HG03521 (cell line): ENCODE data around the gene CEP83.

Experiments
- ATAC-seq: cut with Tn5 transposase; IDR thresholded peaks from one replicate; pipeline ENCODE4 v1.9.1; 2021; ENCODE audit warnings: mild to moderate bottlenecking, moderate library complexity; ENCODE audit not compliant: unreplicated experiment

The CEP83 gene

DNA sequence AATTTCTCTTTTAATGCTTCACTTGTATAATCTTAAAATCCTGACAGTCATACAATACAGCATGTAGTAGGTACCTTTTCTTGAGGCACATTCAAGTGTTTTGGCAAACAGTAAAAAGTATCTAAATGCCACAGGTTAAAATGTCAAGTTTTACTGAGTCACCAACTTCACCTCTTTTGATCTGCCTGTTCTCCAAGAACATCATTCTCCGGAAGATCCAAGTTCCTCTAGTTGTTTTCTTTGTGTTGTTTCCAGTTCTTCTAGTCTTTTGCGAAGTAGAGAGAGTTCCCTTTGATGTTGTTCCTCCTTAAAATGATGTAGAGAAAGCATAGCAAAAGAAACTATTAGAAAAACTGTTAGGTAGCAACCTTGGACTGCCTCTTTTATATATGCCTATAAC is 151.1 kb downstream of the CEP83 start:
- ATAC-seq, result no peak

GRCh38 chr12:94305130-94305957 is 154.3 kb downstream of the CEP83 start:
- peak; percentile 41 for ATAC-seq

DNA sequence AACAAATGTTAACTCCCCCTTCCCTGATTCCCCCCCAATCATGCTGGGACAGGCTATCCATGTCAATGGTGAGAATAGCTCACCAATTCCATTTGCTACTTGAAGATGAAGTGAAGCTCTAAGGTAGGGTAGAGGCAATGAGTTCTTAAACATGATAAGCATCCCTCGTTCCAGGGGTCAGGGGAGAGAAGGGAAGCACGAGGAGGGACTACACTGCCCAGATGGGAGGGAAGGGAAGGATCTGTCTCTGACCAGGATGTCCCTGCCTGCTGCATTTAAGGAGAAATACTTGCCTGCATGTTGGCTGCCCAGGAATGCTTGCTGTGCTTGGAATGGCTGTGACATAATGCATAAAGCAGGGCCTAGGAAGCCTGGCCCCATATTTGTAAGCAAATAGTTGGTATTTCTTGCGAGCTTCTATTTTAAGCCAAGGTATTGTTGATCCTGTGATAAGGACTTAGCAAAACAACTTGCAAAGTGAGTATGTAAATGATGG is 155.1 kb downstream of the CEP83 start:
- no peak for ATAC-seq

GRCh38 chr12:94304012-94304411 is 155.7 kb downstream of the CEP83 start:
- ATAC-seq, result no peak

GRCh38 chr12:94299846-94300245 is 159.8 kb downstream of the CEP83 start:
- ATAC-seq, result no peak

GRCh38 chr12:94297876-94298505 is 161.7 kb downstream of the CEP83 start:
- ATAC-seq, result no peak

- no peak for ATAC-seq
Observed at GRCh38 chr12:94297096-94297699, 162.5 kb downstream of the CEP83 start.

GRCh38 chr12:94290353-94290752 is 169.3 kb downstream of the CEP83 start:
- ATAC-seq, result no peak

DNA sequence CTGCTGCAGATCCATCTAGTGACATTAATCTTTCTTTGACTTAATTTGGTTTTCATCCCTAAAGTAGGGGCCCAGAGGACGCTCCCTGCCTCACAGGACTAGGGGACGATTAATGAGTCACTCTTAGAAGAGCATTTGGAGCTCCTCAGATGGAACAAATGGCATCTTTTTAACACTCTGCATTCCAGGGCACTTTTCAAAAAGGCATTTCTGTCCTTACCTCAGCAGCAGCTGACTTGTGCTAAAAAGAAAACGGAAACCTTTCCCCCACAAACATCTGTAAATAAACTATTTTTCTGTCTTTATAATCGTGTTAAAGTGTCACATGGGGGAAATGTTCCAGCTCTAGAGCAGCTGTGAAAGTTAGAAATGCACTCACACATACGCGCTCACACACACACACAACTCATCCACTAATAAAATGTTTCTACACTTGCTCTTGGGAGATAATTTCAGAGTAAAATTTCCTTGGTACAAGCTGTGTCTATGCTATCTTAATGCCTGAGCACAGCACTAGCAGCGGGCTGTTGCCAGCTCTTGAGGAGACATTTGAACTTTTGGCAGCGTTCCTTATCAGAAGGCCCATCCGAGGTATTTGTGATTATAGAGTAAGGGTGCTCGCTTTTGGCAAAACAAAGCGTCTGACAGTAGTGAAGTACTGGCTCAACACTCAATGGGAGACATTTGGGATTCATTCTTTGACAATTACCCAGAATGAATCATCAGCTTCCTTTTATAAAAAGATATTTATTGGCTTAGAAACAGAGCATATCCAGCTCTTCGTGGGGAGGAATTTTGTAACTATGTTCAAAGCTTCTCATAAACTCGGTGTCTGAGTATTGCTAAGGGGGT is 170.0 kb downstream of the CEP83 start:
- ATAC-seq, result no peak

GRCh38 chr12:94287245-94287628 is 172.4 kb downstream of the CEP83 start:
- no peak for ATAC-seq

GRCh38 chr12:94286583-94287244 is 173.0 kb downstream of the CEP83 start:
- ATAC-seq, result no peak

- ATAC-seq, result no peak
Observed at GRCh38 chr12:94285943-94286582, 173.6 kb downstream of the CEP83 start.

DNA sequence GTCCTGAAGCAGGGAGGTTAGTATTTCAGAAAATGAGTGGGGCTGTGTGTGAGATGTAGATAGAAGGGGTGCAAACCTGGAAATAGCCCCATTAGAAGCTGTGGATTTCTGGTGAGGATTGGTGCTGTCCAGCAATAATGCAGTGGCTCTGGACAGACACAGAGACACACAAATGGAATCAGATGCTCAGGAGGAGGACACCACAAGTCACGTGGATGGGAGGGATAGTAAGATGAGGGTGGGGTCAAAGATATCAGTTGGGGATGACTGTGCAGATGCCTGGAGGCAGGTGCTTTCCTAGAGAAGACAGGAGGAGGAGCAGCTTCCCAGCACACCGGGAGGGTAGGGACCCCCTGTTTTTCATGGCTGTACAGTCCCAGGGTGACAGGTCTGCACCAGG is 174.8 kb downstream of the CEP83 start:
- ATAC-seq, result no peak

DNA sequence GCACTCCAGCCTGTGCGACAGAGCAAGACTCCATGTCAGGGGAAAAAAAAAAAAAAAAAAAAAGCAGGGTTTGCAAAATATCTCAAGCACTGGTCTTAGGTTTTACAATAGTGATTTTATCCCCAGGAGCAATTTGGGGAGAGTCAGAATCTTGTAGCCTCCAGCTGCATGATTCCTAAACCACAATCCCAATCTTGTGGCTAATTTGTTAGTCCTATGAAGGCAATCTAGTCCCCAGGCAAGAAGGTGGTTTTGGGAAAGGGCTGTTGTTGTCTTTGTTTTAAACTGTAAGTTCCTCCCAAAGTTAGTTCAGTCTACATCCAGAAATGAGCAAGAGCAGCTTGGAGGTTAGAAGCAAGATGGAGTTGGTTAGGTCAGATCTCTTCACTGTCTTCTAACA is 175.6 kb downstream of the CEP83 start:
- no peak for ATAC-seq

DNA sequence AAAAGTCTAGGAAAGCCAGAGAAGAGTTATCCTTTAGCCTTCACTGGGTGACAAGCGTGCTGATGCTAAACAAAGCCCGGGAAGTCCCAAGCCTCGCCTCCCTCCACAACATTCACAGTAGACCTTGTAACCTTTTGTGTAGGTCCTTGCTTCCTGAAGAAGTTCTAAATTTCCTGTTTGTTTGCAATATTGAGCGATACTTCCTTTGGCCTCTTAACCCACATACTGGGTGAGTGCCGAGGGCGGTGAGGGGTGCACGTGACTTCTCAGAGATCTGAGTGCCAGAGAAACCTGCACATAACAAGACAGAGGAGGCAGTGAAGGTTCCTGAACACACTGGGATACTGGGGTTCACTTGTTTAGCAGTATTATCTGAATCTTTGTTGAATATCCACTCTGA is 177.0 kb downstream of the CEP83 start:
- ATAC-seq, result no peak

- ATAC-seq, result no peak
Observed at GRCh38 chr12:94280063-94280462, 179.6 kb downstream of the CEP83 start.

- ATAC-seq, result no peak
Observed at GRCh38 chr12:94277426-94278000, 182.2 kb downstream of the CEP83 start.

DNA sequence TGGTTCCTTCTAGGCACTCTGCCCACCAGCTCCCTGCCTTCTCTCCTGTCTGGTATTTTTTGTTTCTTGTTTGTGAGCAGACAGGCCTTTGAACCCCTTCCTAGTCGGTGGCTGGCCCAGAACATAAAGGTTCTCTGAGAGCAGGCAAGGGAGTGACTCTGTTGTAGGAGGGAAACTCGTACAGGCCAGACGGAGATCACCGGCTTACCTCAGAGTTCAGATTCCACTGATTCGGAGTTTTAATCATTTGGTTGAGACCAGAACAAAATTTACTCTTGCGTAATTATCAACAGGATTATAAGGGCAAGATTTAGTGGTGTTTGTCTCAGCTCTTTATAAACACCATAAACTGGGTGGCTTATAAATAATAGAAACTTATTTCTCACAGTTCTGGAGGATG is 182.9 kb downstream of the CEP83 start:
- no peak for ATAC-seq

- no peak for ATAC-seq
Observed at GRCh38 chr12:94273272-94273671, 186.4 kb downstream of the CEP83 start.

DNA sequence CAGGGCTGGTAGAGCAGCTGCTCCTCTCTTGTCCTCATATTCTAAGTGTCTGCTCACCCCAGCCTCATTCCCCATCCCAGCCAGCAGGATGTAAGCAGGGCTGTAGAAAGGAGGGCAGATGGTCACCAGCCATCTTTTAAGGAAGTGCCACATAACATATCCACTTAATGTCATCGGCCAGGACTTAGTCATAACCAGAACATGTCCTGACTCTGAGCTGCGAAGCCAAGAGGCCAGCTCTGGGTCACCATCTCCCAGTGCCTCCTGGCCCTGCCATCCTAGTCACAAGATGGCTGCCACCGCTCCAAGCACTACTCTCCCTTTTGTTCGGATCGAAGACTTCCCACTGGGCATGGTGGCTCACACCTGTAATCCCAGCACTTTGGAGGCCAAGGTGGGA is 187.4 kb downstream of the CEP83 start:
- ATAC-seq, result no peak
